HepG2 (cell line): ENCODE results near the gene SMIM1. TPM values are rescaled to one million over a fixed set of nuclear protein-coding genes. Genes with fewer than 3 reads are reported as not detected.
A peak's percentile ranks its signal among the peaks of the same experiment; 100 is the strongest.

Source experiments
- GMEB1 ChIP-seq: sonication (generic); formaldehyde crosslinking; IDR thresholded peaks from 2 replicates; pipeline ENCODE4 v1.5.1; 2020; ENCODE audit warnings: missing genetic modification reagents, mild to moderate bottlenecking, borderline replicate concordance
- MTA1 ChIP-seq: sonication (generic); formaldehyde crosslinking; IDR thresholded peaks from 2 replicates; pipeline ENCODE4 v1.4.0; 2020; ENCODE audit warnings: missing genetic modification reagents, mild to moderate bottlenecking, borderline replicate concordance
- NONO ChIP-seq, 2 experiments: fragments of 450-650 bp in 1 of 2; sonication (generic) in 1 of 2; formaldehyde crosslinking in 1 of 2; IDR thresholded peaks in 1 of 2; conservative IDR thresholded peaks in 1 of 2; 2 replicates each; pipeline versions ENCODE4 v1.6.1 to v1.8.0; 2017 to 2022; ENCODE audit warnings: mild to moderate bottlenecking in 1 of 2, missing genetic modification reagents in 1 of 2, moderate library complexity in 1 of 2
- RARA ChIP-seq: IDR thresholded peaks from 2 replicates; pipeline ENCODE4 v1.6.1; 2016; ENCODE audit warnings: missing genetic modification reagents, missing compliant biosample characterization
- SOX5 ChIP-seq: IDR thresholded peaks from 2 replicates; pipeline ENCODE4 v1.6.1; 2016; ENCODE audit warnings: borderline replicate concordance
- ZNF124 ChIP-seq: sonication (generic); formaldehyde crosslinking; IDR thresholded peaks from 2 replicates; pipeline ENCODE4 v1.4.0; 2020; ENCODE audit warnings: missing genetic modification reagents
- ZNF430 ChIP-seq: sonication (generic); formaldehyde crosslinking; IDR thresholded peaks from 2 replicates; pipeline ENCODE4 v1.9.0; 2021; ENCODE audit warnings: mild to moderate bottlenecking, missing genetic modification reagents
- ZNF484 ChIP-seq: sonication (generic); formaldehyde crosslinking; IDR thresholded peaks from 2 replicates; pipeline ENCODE4 v1.5.1; 2020; ENCODE audit warnings: mild to moderate bottlenecking, low read depth, missing genetic modification reagents, borderline replicate concordance
- ZNF547 ChIP-seq: sonication (generic); formaldehyde crosslinking; IDR thresholded peaks from 2 replicates; pipeline ENCODE4 v1.5.1; 2020; ENCODE audit warnings: mild to moderate bottlenecking, missing genetic modification reagents
- ZNF670 ChIP-seq: sonication (generic); formaldehyde crosslinking; IDR thresholded peaks from 2 replicates; pipeline ENCODE4 v1.8.0; 2022; ENCODE audit warnings: mild to moderate bottlenecking, missing genetic modification reagents, borderline replicate concordance
- ZNF780A ChIP-seq: sonication (generic); formaldehyde crosslinking; IDR thresholded peaks from 2 replicates; pipeline ENCODE4 v1.8.0; 2022; ENCODE audit warnings: mild to moderate bottlenecking, missing genetic modification reagents, moderate library complexity
- polyA plus RNA-seq, 8 experiments: library from polyadenylated mRNA; depleted of rRNA in 3 of 8; stranded (reverse) in 7 of 8; unstranded in 1 of 8; fragments of >200 nt; fragmentation: Illumina TruSeq in 4 of 8; extraction: Trizol in 4 of 8; gene quantifications; 2 replicates each; pipeline versions ENCODE4 v1.2.1 to v1.2.3, GENCODE V29; 2011 to 2016; ENCODE audit warnings: low read depth in 4 of 8, missing spikeins in 1 of 8, mixed read lengths in 1 of 8; ENCODE audit not compliant: insufficient read depth in 1 of 8
- total RNA-seq, 5 experiments: library from RNA; depleted of rRNA; stranded (reverse); fragments of >200 nt; fragmentation: Illumina TruSeq; extraction: Trizol; gene quantifications; 2 replicates each; pipeline ENCODE4 v1.2.3, GENCODE V29; 2016; ENCODE audit warnings: low read depth in 1 of 5
- TF ChIP-seq, protein P1 (sequence below): sonication (generic); formaldehyde crosslinking; IDR thresholded peaks from 2 replicates; pipeline ENCODE4 v1.4.0; 2020; ENCODE audit warnings: missing genetic modification reagents, borderline replicate concordance
- TF ChIP-seq, protein P2 (sequence below): sonication (generic); formaldehyde crosslinking; IDR thresholded peaks from 2 replicates; pipeline ENCODE4 v1.5.0; 2020; ENCODE audit warnings: missing genetic modification reagents, mild to moderate bottlenecking, borderline replicate concordance
- TF ChIP-seq, protein P3 (sequence below): sonication (generic); formaldehyde crosslinking; IDR thresholded peaks from 2 replicates; pipeline ENCODE4 v1.4.0; 2020; ENCODE audit warnings: low read depth, missing genetic modification reagents

SMIM1 gene
- total and polyA plus RNA-seq, 2 of the 13 experiments (the other 11 are each of a cell fraction or from before 2014, with no cell fraction given) = 12.4 to 56.3 TPM

DNA sequence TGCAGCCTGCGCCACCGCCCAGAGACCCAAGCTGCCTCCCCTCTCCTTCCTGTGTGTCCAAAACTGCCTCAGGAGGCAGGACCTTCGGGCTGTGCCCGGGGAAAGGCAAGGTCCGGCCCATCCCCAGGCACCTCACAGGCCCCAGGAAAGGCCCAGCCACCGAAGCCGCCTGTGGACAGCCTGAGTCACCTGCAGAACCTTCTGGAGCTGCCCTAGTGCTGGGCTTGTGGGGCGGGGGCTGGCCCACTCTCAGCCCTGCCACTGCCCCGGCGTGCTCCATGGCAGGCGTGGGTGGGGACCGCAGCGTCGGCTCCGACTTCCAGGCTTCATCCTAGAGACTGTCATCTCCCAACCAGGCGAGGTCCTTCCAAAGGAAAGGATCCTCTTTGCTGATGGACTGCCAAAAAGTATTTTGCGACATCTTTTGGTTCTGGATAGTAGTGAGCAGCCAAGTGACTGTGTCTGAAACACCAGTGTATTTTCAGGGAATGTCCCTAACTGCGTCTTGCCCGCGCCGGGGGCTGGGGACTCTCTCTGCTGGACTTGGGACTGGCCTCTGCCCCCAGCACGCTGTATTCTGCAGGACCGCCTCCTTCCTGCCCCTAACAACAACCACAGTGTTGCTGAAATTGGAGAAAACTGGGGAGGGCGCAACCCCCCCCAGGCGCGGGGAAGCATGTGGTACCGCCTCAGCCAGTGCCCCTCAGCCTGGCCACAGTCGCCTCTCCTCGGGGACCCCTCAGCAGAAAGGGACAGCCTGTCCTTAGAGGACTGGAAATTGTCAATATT is 39.3 kb upstream of the SMIM1 start (continued):
- TF ChIP-seq, protein P1, sequence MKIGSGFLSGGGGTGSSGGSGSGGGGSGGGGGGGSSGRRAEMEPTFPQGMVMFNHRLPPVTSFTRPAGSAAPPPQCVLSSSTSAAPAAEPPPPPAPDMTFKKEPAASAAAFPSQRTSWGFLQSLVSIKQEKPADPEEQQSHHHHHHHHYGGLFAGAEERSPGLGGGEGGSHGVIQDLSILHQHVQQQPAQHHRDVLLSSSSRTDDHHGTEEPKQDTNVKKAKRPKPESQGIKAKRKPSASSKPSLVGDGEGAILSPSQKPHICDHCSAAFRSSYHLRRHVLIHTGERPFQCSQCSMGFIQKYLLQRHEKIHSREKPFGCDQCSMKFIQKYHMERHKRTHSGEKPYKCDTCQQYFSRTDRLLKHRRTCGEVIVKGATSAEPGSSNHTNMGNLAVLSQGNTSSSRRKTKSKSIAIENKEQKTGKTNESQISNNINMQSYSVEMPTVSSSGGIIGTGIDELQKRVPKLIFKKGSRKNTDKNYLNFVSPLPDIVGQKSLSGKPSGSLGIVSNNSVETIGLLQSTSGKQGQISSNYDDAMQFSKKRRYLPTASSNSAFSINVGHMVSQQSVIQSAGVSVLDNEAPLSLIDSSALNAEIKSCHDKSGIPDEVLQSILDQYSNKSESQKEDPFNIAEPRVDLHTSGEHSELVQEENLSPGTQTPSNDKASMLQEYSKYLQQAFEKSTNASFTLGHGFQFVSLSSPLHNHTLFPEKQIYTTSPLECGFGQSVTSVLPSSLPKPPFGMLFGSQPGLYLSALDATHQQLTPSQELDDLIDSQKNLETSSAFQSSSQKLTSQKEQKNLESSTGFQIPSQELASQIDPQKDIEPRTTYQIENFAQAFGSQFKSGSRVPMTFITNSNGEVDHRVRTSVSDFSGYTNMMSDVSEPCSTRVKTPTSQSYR (CRISPR knock-in tag) = no peak; the same call in 1 of the 2 replicates
- TF ChIP-seq ZNF670 (no peak), ZNF547 (CRISPR knock-in tag) (0 out of 2 replicates have a peak, but pooled peaks have one; percentile 36), RARA (CRISPR knock-in tag) (no peak), ZNF484 (no peak), NONO (IDR thresholded peaks at IDR 0.05) (no peak), NONO (CRISPR knock-in tag; conservative IDR thresholded peaks at IDR 0.05) (peak; percentile 21; the same call in 1 of the 2 replicates), SOX5 (CRISPR knock-in tag) (0 out of 2 replicates have a peak, but pooled peaks have one; percentile 9), MTA1 (peak; percentile 67; the same call in 1 of the 2 replicates), ZNF780A (no peak), ZNF124 (CRISPR knock-in tag) (peak; percentile 22; the same call in 1 of the 2 replicates), ZNF430 (peak; percentile 35; the same call in 1 of the 2 replicates), GMEB1 (peak; percentile 27)
- TF ChIP-seq, protein P2, sequence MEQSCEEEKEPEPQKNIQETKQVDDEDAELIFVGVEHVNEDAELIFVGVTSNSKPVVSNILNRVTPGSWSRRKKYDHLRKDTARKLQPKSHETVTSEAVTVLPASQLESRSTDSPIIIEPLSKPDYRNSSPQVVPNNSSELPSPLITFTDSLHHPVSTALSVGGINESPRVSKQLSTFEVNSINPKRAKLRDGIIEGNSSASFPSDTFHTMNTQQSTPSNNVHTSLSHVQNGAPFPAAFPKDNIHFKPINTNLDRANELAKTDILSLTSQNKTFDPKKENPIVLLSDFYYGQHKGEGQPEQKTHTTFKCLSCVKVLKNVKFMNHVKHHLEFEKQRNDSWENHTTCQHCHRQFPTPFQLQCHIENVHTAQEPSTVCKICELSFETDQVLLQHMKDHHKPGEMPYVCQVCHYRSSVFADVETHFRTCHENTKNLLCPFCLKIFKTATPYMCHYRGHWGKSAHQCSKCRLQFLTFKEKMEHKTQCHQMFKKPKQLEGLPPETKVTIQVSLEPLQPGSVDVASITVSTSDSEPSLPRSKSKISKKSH (CRISPR knock-in tag) = no peak
- TF ChIP-seq, protein P3, sequence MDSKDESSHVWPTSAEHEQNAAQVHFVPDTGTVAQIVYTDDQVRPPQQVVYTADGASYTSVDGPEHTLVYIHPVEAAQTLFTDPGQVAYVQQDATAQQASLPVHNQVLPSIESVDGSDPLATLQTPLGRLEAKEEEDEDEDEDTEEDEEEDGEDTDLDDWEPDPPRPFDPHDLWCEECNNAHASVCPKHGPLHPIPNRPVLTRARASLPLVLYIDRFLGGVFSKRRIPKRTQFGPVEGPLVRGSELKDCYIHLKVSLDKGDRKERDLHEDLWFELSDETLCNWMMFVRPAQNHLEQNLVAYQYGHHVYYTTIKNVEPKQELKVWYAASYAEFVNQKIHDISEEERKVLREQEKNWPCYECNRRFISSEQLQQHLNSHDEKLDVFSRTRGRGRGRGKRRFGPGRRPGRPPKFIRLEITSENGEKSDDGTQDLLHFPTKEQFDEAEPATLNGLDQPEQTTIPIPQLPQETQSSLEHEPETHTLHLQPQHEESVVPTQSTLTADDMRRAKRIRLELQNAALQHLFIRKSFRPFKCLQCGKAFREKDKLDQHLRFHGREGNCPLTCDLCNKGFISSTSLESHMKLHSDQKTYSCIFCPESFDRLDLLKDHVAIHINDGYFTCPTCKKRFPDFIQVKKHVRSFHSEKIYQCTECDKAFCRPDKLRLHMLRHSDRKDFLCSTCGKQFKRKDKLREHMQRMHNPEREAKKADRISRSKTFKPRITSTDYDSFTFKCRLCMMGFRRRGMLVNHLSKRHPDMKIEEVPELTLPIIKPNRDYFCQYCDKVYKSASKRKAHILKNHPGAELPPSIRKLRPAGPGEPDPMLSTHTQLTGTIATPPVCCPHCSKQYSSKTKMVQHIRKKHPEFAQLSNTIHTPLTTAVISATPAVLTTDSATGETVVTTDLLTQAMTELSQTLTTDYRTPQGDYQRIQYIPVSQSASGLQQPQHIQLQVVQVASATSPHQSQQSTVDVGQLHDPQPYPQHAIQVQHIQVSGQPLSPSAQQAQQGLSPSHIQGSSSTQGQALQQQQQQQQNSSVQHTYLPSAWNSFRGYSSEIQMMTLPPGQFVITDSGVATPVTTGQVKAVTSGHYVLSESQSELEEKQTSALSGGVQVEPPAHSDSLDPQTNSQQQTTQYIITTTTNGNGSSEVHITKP (CRISPR knock-in tag) = 0 out of 2 replicates have a peak, but pooled peaks have one; percentile 49
